Osteocyte (in vitro differentiated cells): ENCODE results near the gene TMEM263. TPM values are rescaled to one million over a fixed set of nuclear protein-coding genes. Genes with fewer than 3 reads are reported as not detected.

Experiments
- DNase-seq: peaks from one replicate; pipeline ENCODE4 v3.0.0; 2021; ENCODE audit warnings: mixed read lengths; ENCODE audit not compliant: unreplicated experiment; ENCODE audit errors: extremely low spot score
- H3K27ac Mint-ChIP-seq: one replicate; pipeline ENCODE4 v1.8.0; 2021; ENCODE audit warnings: mild to moderate bottlenecking, mixed read lengths; ENCODE audit not compliant: unreplicated experiment
- H3K27me3 Mint-ChIP-seq: one replicate; pipeline ENCODE4 v1.8.0; 2021; ENCODE audit warnings: mixed read lengths; ENCODE audit not compliant: unreplicated experiment
- H3K36me3 Mint-ChIP-seq: one replicate; pipeline ENCODE4 v1.8.0; 2021; ENCODE audit warnings: mixed read lengths; ENCODE audit not compliant: unreplicated experiment
- H3K4me1 Mint-ChIP-seq: one replicate; pipeline ENCODE4 v1.8.0; 2021; ENCODE audit warnings: mixed read lengths; ENCODE audit not compliant: unreplicated experiment
- H3K4me3 Mint-ChIP-seq: one replicate; pipeline ENCODE4 v1.8.0; 2021; ENCODE audit warnings: mild to moderate bottlenecking, moderate library complexity, mixed read lengths; ENCODE audit not compliant: unreplicated experiment
- H3K9me3 Mint-ChIP-seq: one replicate; pipeline ENCODE4 v1.8.0; 2021; ENCODE audit warnings: mixed read lengths; ENCODE audit not compliant: unreplicated experiment
- CTCF ChIP-seq: fragments of 200-600 bp; sonication (generic); IDR thresholded peaks from 2 replicates; pipeline ENCODE4 v1.5.0; 2021; ENCODE audit warnings: antibody characterized with exemption, mild to moderate bottlenecking, moderate library complexity
- total RNA-seq: library from RNA; stranded (reverse); gene quantifications from 2 replicates; pipeline ENCODE4 v1.2.1, GENCODE V29; 2021

TMEM263 gene
- total RNA-seq, 1 donor from 2014 or later: 105 TPM

- no peaks in the 10 kb centered on the region for H3K27me3 Mint-ChIP-seq
- H3K9me3 Mint-ChIP-seq: peaks cover 5% of the 10 kb centered on the region
- no peaks in the 10 kb centered on the region for H3K4me1 Mint-ChIP-seq
- H3K27ac Mint-ChIP-seq: no peak overlapping the region
- no peak for TF ChIP-seq CTCF
- peaks cover 13% of the 10 kb centered on the region for H3K36me3 Mint-ChIP-seq
- H3K4me3 Mint-ChIP-seq: no peak overlapping the region
- DNase-seq: no peak
These were observed 55.8 kb downstream of the TMEM263 start for GRCh38 chr12:107011519-107011918.

- no peak for TF ChIP-seq CTCF
- Mint-ChIP-seq H3K36me3 (peaks cover 15% of the 10 kb centered on the region), H3K27ac (no peak overlapping the region), H3K4me1 (no peaks in the 10 kb centered on the region), H3K9me3 (peaks cover 5% of the 10 kb centered on the region), H3K27me3 (no peaks in the 10 kb centered on the region), H3K4me3 (no peak overlapping the region)
- no peak for DNase-seq
These were observed 57.2 kb downstream of the TMEM263 start for GRCh38 chr12:107012736-107013425.

- no peaks in the 10 kb centered on the region for H3K27me3 Mint-ChIP-seq
- no peaks in the 10 kb centered on the region for H3K4me1 Mint-ChIP-seq
- no peak overlapping the region for H3K4me3 Mint-ChIP-seq
- TF ChIP-seq CTCF: no peak
- DNase-seq: no peak
- peaks cover 11% of the 10 kb centered on the region for H3K36me3 Mint-ChIP-seq
- peaks cover 5% of the 10 kb centered on the region for H3K9me3 Mint-ChIP-seq
- no peak overlapping the region for H3K27ac Mint-ChIP-seq
These were observed 58.3 kb downstream of the TMEM263 start for GRCh38 chr12:107014055-107014454.

GRCh38 chr12:107017042-107017441, 61.3 kb downstream of the TMEM263 start:
- H3K36me3 Mint-ChIP-seq: peaks cover 18% of the 10 kb centered on the region
- no peak overlapping the region for H3K27ac Mint-ChIP-seq
- DNase-seq: no peak
- no peaks in the 10 kb centered on the region for H3K27me3 Mint-ChIP-seq
- no peak for TF ChIP-seq CTCF
- no peak overlapping the region for H3K4me3 Mint-ChIP-seq
- H3K9me3 Mint-ChIP-seq: no peaks in the 10 kb centered on the region
- H3K4me1 Mint-ChIP-seq: no peaks in the 10 kb centered on the region

- Mint-ChIP-seq H3K4me1 (no peaks in the 10 kb centered on the region), H3K27me3 (no peaks in the 10 kb centered on the region), H3K4me3 (no peak overlapping the region), H3K27ac (no peak overlapping the region), H3K9me3 (no peaks in the 10 kb centered on the region), H3K36me3 (peaks cover 11% of the 10 kb centered on the region)
- no peak for DNase-seq
- TF ChIP-seq CTCF: no peak
These were observed 63.8 kb downstream of the TMEM263 start for GRCh38 chr12:107019546-107019945.

Other genes with a start within 250 kb of the TMEM263 start
- 15.0 and 17.0 TPM in 2 replicates for gene RIC8B, start 181.2 kb upstream of the TMEM263 start, total RNA-seq
- 12.1 and 12.5 TPM in 2 replicates for gene MTERF2, start 31.2 kb downstream of the TMEM263 start, total RNA-seq
- gene CRY1, start 137.6 kb downstream of the TMEM263 start, total RNA-seq: 20.6 and 25.7 TPM in 2 replicates